ENCODE results near the gene OPN5.

OPN5 gene

DNA sequence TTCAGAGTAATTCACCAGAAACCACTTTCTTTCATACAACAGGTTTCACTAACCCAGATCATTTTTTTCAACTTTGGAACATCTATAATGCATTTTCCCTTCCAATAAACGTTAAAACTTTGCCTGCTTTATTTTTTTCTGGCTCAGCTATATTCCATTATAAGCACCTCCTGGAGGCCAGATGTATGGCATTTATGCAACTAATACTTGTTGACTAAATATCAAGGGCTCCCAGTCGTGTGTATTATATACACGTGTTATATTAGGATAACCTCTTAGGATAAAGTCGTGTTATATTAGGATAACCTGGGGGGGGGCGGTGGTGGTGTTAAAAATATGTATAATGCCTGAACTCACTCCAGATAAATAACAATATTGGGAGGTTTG, 6.7 kb downstream of the OPN5 start:
- no peak for DNase-seq (ENCODE audit: low read depth in 3 of 3)

DNA sequence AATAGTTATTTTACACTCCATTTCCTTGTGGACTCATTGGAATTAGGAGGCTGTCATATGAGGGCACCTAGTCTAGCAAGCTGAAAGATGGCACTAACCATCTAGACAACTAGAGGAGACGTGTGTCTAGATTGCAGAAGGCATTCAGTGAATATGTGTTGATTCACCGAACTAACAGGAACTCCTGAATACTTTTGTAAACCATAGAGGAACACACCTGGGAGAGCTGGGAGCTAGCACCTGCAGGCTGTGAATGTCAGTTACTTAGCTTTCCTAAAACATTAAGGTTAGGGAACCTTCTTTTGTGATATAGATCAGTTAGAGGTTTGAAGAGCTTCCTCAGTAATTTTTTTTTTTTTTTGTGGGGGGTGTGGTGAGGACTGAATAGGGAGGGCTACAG, 7.7 kb downstream of the OPN5 start:
- DNase-seq (ENCODE audit: low read depth in 3 of 3), result no peak

DNA sequence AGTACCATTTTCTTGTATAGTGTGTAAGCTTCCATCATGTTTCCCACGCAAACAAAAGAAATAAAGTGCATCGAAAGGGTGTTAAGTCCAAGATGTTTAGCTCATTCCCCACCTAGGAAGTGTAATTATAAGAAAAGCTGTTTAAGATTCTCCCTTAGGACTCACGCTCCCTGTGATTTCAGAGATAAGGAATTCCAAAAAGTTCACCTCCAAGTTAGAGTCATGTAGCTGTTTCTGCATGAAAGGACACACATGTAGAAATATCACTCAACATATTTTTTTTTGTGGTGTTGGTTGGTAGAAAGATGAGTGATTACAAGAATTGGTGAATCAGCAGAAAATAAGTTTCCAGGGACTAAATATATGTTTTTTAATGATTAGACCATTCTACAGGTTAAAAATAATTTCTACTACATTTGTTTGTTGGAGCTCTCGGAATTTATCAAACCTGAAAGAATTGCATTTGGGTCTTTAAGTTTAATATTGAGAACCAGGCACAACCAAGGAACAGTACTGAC, 10.4 kb downstream of the OPN5 start:
- DNase-seq (ENCODE audit: low read depth in 3 of 3), result no peak

DNA sequence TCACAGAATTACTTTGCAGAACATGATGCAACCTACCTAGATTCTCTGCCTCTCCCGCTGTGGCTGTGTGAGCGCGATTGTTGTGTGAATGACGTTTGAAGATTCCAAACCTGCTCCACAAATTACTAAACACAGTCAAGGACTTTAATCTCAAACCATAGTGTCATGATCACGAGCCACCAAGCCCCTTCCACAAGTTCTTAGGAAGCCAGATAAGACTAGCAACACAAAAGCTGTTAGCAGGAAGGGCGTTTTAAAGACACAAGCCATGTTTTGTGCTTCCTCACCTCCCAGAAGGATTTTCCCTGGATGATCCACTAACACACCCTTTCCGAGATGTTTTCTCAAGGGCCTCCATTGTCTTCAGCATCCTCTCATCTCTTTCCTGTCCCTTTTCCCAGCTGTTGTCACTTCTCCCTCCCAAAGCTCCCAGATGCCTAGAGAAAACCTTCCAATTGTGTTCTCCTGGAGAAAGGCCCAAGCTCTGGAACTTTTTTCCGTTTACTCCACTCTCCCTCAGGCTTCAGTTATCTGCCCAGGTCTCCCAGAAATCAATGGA, 12.8 kb downstream of the OPN5 start:
- DNase-seq (ENCODE audit: low read depth in 3 of 3), result no peak

DNA sequence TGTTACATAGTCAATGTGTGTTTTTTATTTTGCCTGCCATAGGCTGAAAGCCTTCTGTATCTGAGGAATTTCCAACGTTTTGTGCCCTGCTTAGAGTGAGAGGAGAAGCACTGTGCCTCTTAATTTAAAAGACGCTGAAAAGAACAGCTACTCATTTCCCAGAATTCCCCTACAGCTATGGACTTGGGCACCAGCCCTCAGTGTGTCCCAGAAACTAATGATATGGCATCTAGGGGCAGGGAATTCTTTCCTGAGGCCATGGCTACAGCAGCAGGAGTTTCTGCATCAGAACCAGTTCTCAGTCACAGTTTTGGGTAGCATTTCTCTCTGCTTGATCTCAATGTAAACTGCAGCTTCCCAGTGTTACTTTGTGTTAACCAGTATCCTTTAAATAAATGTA, 20.2 kb downstream of the OPN5 start:
- no peak for DNase-seq (ENCODE audit: low read depth in 3 of 3)

DNA sequence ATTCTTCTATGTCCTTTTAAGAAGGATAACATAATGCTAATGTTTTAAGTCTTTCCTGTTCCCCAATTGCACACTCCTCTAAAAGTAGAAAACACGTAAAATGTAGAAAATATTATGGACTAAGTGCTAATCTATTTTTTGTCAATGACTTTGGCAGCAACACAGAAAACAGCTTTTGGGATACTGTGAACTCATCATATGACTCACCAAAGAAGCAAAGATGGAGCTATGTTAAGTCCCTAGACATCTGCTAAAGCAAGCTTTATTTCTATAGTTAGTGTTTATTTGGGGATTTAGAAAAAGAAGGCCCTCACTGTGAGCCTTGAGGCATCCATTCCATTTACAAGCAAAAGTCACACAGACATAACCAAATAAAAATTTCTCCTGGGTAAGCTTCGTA, 23.0 kb downstream of the OPN5 start:
- no peak for DNase-seq (ENCODE audit: low read depth in 3 of 3)

DNA sequence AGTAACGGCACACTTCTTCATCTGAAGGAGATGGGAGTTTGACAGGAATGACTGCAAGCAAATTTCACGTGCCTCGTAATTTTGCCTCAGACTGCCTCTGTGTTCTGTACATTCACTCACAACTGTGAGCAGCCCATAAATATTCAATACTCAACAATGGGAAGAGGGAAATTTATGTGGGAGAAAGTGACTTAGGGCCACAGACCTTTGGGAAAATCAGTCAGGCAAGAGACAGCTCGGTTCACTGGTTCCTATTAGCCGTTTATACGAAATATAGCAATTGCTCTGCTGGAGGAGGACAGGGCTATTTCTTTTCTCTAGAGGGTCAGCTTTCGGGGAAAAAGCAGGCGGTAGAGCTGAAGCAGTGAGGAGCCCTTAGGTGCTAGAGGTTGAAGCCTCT, 28.0 kb downstream of the OPN5 start:
- DNase-seq (ENCODE audit: low read depth in 3 of 3), result no peak

DNA sequence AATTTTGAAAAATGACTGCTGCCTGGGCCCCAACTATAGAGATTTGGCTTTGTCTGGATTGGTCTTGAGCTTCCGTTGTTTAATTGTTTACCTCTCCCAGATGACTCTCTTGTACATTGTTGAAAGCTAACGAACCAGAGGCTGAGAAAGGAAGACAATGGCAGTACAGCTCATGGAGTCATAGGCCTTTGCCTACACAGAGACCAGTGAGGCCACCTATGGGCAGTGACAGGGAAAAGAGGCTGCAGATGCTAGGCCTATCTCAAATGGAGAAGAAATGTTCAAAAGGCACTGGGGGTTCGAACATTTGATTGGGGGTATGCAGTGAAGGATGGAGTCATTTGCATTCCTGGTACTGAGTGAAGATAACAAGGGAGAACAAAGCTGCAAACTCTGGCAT, 29.1 kb downstream of the OPN5 start:
- no peak for DNase-seq (ENCODE audit: low read depth in 3 of 3)

DNA sequence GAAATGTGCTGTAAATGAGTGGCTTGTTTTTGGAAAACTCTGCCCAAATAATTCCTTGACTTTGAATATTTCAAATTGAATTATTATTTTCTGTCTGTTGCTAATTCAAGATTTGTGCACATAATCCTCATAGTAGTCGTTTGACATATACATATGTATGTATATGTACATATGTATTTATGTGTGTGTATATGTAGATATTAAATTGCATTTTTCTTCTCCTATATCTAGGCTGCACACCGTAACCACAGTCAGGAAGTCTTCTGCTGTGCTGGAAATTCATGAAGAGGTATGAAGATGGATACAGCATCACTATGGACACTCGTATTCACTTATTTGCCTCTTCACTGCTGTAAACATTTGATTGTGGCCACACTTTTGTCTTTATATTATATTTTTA, 29.6 kb downstream of the OPN5 start:
- no peak for DNase-seq (ENCODE audit: low read depth in 3 of 3)

DNA sequence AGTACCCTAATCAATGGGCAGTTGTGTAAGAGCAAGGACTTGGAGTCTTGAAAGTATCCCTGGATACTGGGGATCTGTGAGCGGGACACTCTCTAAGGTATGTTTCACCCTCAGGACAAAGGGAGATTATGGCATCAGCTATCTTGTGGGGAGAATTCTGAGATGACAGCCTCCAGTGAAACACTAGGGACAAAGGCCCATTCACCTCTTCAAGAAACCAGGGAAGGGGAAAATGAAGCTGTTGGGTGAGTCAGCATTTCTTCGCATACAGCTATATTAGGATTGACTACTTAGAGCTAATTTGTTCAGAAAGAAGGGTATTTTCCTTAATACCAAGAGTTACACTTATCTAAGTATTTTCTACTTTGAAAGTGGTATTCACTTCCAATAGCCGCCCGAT, 35.9 kb downstream of the OPN5 start:
- no peak for DNase-seq (ENCODE audit: low read depth in 3 of 3)

DNA sequence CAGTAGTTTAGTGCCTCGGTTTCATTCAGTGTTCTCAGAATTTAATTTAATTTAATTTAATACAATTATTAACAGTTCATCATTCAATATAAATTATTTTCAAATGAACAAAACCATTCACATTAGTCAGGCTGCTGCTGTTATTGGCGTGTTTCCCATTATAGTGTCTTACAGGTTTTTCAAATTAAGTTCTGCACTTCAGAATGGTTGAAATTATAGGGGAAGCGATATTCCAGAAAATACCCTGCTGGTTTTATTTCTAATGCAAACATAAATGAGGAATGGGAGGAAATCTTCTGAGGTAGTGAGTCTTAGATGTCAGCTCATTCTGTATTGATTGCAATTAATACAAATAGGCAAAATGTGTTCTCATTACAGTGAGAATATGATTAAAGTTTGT, 37.6 kb downstream of the OPN5 start:
- no peak for DNase-seq (ENCODE audit: low read depth in 3 of 3)

DNA sequence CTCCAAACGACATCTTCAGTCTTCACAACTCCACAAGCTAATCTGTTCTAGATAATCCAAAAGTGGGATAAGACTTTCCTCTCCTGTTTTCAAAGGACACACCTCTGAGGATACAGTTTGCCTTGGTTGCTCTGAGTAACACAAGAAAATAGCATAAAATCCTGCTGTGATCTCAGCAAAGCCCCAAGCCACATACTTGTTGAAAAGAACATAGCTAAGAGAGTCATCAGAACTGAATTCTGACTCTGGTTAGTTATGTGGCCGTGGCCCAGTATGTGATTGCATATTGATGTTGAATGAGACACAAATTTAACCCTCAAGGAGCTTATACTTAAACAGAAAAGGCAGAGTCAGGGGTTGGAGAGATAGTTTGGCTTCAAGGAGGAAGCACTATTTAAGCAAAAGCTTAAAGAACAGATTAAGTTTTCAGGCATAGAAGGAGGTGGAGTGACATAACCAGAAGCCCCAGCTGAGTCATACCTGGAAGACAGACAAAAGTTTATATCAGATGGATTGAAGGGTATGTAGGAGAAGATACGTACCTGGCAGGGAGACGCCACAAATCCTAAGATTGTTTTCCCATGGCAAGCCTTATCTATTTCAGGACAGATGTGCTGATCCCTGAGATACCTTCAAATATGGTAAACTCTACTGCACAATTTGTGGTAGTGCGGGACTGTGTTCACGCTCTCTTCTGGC, 41.2 kb downstream of the OPN5 start:
- no peak for DNase-seq (ENCODE audit: low read depth in 3 of 3)

DNA sequence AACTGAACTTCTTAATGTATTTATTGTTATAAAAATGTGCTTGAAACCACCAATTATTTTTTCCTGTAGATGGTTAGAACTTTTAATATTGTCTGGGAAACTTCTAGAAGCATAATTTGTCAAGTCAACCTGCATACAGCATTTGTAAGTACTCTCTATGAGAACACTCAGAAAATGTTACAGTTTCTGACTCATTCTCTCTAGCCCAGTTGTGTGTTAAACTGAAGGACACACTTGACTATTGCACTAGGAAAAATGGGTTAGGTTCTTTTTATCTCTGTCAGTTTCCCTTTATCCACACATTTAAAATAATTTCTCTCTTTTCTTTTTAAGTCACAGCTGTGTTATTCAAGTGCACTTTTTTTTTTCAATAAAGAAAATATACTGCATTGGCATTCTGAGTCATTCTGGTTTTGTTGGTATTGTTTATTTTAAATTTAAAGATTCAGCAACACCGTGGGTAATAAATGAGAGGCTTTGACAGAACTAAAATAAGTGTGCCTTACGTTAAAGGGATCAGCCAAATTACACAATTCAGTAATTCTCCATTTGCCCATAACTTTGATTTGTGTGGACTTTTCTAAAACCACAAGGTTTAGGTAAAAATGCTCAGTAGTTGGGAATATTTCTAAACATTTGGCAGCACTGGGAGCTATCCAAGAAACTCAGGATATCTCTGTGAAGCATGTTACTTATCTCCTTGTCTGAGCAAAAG, 50.7 kb downstream of the OPN5 start:
- DNase-seq (ENCODE audit: low read depth in 3 of 3), result no peak

DNA sequence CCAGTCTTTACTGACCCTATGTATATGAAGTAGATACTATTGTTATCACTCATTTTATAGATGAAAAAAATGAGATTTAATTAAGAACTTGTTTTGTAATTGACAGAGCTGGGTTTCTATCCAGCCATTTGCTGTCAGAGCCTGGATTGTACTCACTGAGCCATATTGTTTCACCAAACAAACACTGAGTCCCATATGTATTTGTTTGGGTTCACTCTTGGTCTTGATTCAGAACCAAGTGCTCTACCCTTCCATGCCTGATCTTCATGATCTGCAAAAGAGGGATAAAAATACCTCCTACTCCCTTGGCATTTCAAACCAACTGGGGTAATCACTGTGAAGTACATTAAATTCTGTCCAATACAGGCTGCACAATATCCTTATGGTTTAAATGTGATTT, 52.4 kb downstream of the OPN5 start:
- no peak for DNase-seq (ENCODE audit: low read depth in 3 of 3)

DNA sequence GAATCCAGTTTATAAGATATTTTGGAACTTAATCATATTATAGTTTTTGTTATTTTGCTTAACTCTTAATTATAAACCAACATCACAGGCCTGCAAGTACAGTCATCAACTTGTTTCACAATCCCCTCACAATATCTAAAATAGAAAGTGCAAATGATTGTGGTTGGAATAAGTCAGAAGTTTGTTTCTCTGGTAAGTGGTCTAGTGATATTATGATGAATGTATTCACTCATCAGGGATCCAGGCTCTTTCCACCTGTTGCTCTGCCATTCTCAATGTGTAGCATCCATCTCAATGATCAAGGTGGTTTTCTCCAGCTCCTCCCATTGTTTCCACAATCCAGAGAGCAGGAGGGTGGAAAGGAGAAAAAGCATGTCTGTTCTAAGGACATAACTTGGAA, 54.2 kb downstream of the OPN5 start:
- no peak for DNase-seq (ENCODE audit: low read depth in 3 of 3)

DNA sequence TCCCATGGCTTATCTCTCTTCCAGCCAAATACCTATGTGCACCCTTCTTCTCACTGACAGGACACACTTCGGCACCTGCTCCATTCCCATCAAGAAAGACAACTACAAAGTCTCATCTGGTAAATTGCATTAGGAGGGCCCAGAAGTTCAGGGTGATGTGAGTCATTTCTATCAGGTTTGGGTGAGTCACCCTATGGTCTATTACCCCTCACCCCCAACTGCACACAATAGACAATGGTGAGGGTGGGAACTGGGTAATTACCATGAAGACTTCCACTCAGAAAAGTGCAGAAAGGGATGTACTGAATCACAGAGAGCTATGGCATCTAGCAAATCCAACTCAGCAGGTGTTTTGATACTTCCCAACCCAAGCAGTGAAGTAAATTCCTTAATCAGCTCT, 54.8 kb downstream of the OPN5 start:
- no peak for DNase-seq (ENCODE audit: low read depth in 3 of 3)

DNA sequence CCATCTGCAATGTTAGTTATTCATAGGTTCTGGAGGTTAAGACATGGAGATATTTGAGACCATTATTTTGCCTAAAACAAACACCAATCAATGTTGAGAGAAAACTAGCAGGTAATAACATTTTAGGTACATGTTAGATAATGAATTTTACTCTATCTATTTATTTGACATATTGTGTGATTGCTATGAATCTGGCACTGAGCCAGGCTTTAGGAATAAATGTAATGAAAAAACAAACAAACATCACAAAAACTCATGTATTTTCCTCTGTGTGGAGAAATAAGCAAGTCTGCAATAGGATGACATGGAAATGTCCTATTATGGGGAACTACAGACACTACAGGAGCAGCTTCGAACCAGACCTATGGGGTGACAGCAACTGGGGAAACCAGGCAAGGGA, 57.8 kb downstream of the OPN5 start:
- DNase-seq (ENCODE audit: low read depth in 3 of 3), result no peak

DNA sequence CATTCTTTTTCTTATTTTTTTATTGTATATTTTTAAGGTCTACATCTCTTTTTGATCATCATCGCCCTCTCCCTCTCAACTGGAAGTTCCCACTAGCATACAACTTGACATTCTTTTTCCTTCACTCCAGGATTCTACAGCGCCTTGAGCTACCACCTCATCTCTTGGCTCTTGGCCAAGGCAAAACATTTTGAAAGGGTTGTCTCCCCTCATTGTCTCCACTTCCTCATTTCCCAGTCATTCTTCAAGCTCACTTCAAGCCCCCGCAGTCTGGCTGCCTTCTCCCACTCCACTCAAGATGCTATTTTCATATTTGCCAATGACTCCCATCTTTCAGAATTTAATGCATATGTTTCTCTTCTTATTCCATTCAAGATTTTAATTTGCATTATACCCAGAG, 63.0 kb downstream of the OPN5 start:
- no peak for DNase-seq (ENCODE audit: low read depth in 3 of 3)

DNA sequence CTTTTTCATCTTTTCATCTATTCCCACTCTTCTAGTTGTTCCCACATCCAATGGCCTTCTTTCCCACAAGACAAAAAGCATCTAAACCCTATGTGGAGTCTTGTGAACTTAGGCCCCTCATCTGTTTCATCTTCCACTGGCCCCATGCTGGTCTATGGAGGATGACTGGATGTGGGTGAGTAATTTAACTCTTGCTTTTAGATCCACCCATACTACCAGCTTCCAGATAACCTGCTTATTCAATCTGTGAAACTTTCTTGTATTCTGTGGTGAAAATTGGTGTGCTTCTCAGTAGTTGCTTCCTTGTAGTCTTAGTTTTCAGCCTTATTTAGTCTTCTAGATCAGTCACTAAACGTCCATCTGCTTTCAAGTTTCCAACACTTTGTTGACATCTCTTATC, 64.9 kb downstream of the OPN5 start:
- DNase-seq (ENCODE audit: low read depth in 3 of 3), result no peak

DNA sequence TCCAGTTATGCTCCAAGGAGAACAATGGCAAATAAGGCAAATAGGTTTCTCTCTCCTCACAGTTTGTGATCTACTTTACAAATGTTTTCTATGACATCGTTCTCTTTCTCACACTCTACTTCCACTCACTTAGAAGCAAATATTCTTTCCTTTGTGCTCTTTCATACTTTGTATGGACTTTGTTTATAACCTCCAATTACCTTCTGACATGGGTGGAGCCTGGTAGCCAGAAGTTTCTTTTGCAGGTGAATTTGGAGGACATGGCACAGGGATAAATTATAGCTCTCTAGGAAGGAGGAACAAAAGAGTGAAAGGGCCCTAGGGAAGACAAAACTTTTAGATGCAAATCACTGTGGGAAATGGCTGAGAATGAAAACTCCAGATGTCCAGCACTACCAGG, 69.3 kb downstream of the OPN5 start:
- DNase-seq (ENCODE audit: low read depth in 3 of 3), result no peak

DNA sequence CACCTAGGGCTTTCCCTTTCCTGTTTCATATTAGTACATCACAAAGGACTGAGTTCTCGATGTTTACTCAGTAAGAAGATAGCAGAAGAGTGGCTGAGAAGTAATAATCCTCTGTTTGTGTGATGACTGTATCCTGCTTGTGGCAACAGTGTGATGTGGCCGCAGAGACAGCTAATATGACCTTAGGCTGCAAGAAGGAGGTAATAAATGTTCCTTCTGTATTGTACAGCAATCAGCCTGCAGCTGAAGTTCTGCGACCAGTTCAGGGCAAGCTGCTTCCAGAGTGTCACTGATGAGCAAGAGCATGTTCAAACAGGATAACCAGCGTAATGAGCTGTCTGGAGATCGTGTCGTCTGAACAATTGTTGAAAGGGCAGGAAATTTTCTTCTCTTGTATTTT, 70.9 kb downstream of the OPN5 start:
- DNase-seq (ENCODE audit: low read depth in 3 of 3), result no peak

DNA sequence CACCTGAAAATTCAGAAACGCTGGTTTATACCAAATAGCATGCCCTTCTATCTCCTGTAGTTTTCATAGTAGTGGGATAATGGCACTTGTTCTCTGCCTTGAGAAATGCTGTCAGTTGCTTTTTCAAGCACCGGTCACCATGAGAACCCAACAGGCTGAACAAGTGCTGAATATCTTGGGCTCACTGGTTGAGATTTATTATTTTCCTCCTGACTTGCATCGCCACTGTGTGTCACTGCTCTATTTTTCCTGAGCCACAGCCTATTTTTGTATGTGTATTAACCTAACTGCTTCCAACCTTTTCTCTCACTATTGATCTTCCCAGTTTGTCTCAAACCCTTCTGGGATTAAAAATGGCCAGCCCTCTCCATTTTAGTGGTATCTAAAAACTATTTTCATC, 71.9 kb downstream of the OPN5 start:
- DNase-seq (ENCODE audit: low read depth in 3 of 3), result no peak

DNA sequence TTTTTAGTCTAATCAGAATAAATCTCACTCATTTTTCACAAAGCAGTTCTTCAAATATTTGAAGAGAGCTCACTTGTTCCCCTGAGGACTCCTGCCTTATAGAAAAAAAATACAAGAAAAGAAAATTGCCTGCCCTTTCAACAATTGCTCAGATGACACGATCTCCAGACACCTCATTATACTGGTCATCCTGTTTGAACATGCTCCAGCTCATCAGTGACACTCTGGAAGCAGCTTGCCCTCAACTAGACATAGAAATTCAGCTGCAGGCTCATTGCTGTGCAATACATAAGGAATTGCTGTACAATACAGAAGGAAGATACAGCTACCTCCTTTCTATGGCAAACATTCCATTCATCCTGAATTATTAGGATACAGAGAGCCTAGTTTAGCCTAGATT, 73.1 kb downstream of the OPN5 start:
- DNase-seq (ENCODE audit: low read depth in 3 of 3), result no peak
